ENCODE results near the gene KCNMA1. TPM values are rescaled to one million over a fixed set of nuclear protein-coding genes. Genes with fewer than 3 reads are reported as not detected.

The KCNMA1 gene
- total RNA-seq, 1 donor from 2014 or later, result 87.6 TPM

DNA sequence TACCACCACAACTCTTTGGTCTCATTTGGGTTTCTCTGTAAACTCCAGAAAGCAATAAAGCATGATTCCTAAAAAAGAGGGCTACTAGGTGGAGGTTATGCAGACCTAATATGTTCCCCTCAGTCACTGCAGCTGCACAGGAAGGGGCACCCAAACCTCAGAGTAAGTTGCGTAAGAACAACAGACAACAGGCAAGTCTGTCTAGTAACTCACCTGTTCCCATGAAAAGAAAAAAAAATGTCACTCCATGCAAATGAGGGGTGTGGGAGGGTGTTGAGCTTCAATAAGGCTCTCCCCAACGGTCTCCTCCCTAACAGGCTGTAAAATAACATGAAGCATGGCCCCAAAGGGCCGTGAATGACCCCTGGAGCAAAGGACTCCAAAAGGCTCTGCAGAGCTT lies 461.4 kb downstream of the KCNMA1 start:
- TF ChIP-seq CTCF (IDR thresholded peaks at IDR 0.05), result no peak
- H3K9me3 Mint-ChIP-seq (ENCODE audit: low read depth), result no peaks in the 10 kb centered on the region
- H3K27me3 Mint-ChIP-seq (ENCODE audit: low read depth), result no peaks in the 10 kb centered on the region
- DNase-seq (ENCODE audit: low spot score), result no peak
- no peak overlapping the region for H3K4me3 Mint-ChIP-seq (ENCODE audit: unreplicated experiment)
- H3K36me3 Mint-ChIP-seq (ENCODE audit: low read depth), result peaks cover 2% of the 10 kb centered on the region
- H3K27ac Mint-ChIP-seq (ENCODE audit: unreplicated experiment), result no peak overlapping the region
- H3K4me1 Mint-ChIP-seq (ENCODE audit: low read depth), result peaks cover 38% of the 10 kb centered on the region

- DNase-seq (ENCODE audit: low spot score), result no peak
- H3K4me3 Mint-ChIP-seq (ENCODE audit: unreplicated experiment), result no peak overlapping the region
- H3K27me3 Mint-ChIP-seq (ENCODE audit: low read depth), result no peaks in the 10 kb centered on the region
- H3K9me3 Mint-ChIP-seq (ENCODE audit: low read depth), result no peaks in the 10 kb centered on the region
- no peak for TF ChIP-seq CTCF (IDR thresholded peaks at IDR 0.05)
- peaks cover 36% of the 10 kb centered on the region for H3K4me1 Mint-ChIP-seq (ENCODE audit: low read depth)
- H3K36me3 Mint-ChIP-seq (ENCODE audit: low read depth), result peaks cover 2% of the 10 kb centered on the region
- H3K27ac Mint-ChIP-seq (ENCODE audit: unreplicated experiment), result no peak overlapping the region
Measured at GRCh38 chr10:77175631-77176222, 461.9 kb downstream of the KCNMA1 start.

DNA sequence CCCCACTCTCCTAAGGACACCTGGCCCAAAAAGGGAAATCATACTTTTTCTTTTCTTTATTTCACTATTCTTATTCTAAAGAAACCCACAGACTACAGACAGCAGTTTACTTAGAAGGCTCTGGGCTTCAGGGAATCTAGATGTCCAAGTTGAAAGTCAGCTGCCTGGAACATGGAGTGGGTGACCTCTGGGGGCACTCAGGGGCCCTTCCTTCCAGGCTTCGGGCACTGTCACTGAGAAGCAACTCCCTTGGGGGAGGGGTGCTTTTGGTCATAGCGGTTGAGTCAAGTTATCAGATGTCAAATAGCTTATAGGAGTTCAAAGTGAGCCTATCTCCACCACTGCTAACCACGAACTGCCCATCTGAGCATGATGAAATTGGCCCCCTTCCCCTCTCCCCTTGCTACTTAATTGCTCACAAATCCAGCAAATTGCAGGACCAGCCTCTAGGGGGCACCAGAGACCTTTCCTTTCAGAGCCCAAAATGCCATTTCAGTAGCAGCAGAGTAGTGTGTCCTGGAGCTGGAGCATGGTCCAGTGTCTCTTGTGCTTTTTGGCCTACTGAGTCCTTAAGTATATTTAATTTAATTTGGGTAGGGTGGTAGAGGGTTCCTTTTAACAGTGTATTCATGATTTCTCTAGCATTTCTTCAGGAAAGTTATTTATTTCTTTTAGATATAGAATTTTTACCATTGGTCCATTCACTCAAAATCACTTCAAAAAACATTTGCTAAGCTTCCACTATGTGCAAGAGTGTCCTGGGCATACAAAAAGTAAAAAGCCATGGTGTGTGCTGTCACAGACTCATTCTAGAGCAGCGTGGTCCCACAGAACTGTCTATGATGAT lies 463.8 kb downstream of the KCNMA1 start:
- peak; percentile 97 for TF ChIP-seq CTCF (IDR thresholded peaks at IDR 0.05)
- no peaks in the 10 kb centered on the region for H3K27me3 Mint-ChIP-seq (ENCODE audit: low read depth)
- no peak for DNase-seq (ENCODE audit: low spot score)
- H3K36me3 Mint-ChIP-seq (ENCODE audit: low read depth), result peaks cover 2% of the 10 kb centered on the region
- no peaks in the 10 kb centered on the region for H3K9me3 Mint-ChIP-seq (ENCODE audit: low read depth)
- peaks cover 18% of the 10 kb centered on the region for H3K4me1 Mint-ChIP-seq (ENCODE audit: low read depth)
- peak overlapping the region; percentile 32 for H3K27ac Mint-ChIP-seq (ENCODE audit: unreplicated experiment)
- no peak overlapping the region for H3K4me3 Mint-ChIP-seq (ENCODE audit: unreplicated experiment)

GRCh38 chr10:77172086-77172485 lies 465.5 kb downstream of the KCNMA1 start:
- no peak overlapping the region for H3K27ac Mint-ChIP-seq (ENCODE audit: unreplicated experiment)
- H3K9me3 Mint-ChIP-seq (ENCODE audit: low read depth), result no peaks in the 10 kb centered on the region
- peaks cover under 1% of the 10 kb centered on the region for H3K36me3 Mint-ChIP-seq (ENCODE audit: low read depth)
- TF ChIP-seq CTCF (IDR thresholded peaks at IDR 0.05), result no peak
- peaks cover 15% of the 10 kb centered on the region for H3K4me1 Mint-ChIP-seq (ENCODE audit: low read depth)
- H3K27me3 Mint-ChIP-seq (ENCODE audit: low read depth), result no peaks in the 10 kb centered on the region
- H3K4me3 Mint-ChIP-seq (ENCODE audit: unreplicated experiment), result no peak overlapping the region
- no peak for DNase-seq (ENCODE audit: low spot score)

DNA sequence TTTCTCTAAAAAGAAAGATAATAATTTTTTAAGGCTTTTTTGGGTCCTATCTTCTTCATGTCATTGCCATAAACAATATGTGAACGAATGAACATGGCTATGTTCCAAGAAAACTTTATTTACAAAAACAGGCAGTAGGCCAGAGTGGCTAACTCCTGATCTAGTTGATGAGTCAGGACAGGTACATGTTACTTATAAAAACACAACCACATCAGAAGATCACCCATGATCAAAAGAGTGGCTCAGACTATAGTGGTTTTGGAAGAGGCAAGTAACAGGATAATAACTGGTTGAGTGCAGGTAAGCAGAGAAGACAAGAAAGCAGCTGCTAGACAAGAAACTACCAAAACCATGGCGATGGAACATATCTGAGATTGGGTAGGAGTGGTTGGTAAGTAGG lies 468.7 kb downstream of the KCNMA1 start:
- H3K27ac Mint-ChIP-seq (ENCODE audit: unreplicated experiment), result no peak overlapping the region
- H3K27me3 Mint-ChIP-seq (ENCODE audit: low read depth), result no peaks in the 10 kb centered on the region
- no peak for TF ChIP-seq CTCF (IDR thresholded peaks at IDR 0.05)
- no peaks in the 10 kb centered on the region for H3K36me3 Mint-ChIP-seq (ENCODE audit: low read depth)
- H3K4me3 Mint-ChIP-seq (ENCODE audit: unreplicated experiment), result no peak overlapping the region
- DNase-seq (ENCODE audit: low spot score), result no peak
- no peaks in the 10 kb centered on the region for H3K9me3 Mint-ChIP-seq (ENCODE audit: low read depth)
- peaks cover 5% of the 10 kb centered on the region for H3K4me1 Mint-ChIP-seq (ENCODE audit: low read depth)

Measured in chondrocyte (in vitro differentiated cells).